Activated CD4-positive, CD25-positive, alpha-beta regulatory T cell treated with anti-CD3 and anti-CD28 coated beads, Interleukin-2, amount 50 U/mL, for 24 hours (primary cell): ENCODE measurements around the gene KLK10.

Experiments
- ATAC-seq, 2 donors: fragments of 150-1000 bp; cut with Tn5 transposase; one replicate each; pipeline ENCODE4 v1.10.0; 2021; ENCODE audit warnings: mild to moderate bottlenecking in 1 of 2, moderate library complexity in 1 of 2

The KLK10 gene, protein sequence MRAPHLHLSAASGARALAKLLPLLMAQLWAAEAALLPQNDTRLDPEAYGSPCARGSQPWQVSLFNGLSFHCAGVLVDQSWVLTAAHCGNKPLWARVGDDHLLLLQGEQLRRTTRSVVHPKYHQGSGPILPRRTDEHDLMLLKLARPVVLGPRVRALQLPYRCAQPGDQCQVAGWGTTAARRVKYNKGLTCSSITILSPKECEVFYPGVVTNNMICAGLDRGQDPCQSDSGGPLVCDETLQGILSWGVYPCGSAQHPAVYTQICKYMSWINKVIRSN

DNA sequence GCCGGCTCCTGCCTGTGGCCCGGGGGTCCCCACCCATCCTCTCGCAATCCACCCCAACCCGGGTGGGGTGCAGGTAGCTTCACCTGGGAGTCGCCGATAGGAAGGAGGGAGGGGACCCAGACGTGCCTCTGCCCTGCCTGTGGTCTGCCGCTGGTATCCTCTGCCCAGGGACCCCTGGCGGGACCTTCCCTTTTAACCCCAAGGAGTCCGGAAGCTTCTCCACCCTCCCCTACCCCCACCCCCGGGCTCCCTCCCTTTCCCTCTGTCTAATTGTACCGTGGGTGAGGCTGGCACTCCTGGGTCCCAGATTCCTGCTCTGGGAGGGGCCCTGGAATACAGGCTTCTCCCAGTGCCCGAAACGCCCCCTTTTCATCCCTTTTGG is at the start of gene KLK10:
KLK10 (minus strand) TSS at position 166 of the 382 bp plus-strand sequence. CDS start 579 bp downstream, outside the sequence.
- no peak for ATAC-seq

DNA sequence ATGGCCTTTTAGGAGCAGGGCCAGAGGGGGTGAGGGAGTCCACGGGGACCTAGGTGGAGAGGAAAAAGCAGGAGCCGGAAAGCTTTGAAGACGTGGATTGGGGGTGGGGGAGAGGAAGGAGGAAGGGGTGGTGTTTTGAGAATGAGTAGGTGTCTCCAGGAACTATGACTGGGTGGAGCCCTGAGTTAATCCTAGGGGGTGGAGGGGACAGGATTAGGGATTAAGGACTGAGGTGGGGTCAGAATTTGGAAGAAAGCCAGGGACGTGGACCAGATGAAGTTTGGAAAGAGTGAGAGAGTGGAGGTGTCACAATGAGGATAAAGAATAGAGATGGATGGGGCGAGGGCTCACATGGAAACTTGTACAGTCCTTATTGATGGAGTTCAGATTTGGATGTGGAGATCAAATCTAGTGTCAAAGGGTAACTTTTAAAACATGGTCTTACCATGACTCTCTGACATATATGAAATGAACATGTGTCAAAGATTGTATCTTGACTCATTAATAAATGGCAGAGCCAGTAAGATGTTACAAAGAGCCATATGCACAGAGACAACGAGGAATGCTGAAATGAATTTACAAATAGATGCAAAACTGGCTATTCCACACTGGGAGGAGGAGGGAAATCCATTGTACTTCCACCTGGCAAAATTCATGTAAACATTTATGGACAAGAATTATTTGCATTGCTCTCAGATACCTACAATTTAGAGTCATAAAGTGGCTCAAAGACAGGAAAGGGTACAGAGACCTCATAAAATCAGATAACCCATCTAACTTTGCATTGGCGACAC is 47.1 kb upstream of the KLK10 start:
- ATAC-seq = no peak

DNA sequence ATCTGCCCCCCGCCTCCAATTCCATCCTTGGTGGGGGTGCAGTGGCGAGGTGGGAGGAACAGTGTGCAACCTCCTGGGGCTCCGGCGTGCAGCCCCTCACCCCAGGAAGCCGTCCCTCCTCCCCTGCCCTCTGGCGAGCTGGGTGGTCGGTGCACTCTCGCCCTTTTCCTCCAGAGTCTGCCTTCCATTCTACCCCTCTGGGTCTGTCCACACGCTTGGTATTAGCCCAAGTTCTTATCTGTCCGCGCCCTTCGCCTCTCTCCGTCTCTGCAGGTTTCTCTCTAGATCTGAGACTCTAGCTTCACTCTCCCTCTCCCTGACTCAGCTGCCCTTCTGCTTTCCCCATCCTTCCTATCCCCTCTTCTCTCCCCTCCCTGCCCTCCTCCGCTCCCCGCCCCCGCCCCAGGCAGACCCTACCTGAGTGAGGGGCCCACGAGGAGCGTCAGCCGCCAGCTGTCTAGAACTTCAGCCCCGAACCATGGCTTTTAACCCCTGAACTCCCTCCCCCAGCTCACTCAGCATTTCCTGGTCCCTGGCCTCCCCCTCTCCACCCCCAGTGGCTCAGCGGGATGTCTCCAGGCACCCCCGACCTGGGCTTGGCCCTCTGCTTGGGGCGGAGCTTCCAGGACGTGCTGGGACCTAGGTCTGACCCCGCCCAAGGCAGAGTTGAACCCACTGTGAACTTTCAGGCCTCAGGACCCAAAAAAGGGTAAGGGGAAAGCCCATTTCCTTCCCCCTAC is 45.9 kb upstream of the KLK10 start:
- no peak for ATAC-seq

DNA sequence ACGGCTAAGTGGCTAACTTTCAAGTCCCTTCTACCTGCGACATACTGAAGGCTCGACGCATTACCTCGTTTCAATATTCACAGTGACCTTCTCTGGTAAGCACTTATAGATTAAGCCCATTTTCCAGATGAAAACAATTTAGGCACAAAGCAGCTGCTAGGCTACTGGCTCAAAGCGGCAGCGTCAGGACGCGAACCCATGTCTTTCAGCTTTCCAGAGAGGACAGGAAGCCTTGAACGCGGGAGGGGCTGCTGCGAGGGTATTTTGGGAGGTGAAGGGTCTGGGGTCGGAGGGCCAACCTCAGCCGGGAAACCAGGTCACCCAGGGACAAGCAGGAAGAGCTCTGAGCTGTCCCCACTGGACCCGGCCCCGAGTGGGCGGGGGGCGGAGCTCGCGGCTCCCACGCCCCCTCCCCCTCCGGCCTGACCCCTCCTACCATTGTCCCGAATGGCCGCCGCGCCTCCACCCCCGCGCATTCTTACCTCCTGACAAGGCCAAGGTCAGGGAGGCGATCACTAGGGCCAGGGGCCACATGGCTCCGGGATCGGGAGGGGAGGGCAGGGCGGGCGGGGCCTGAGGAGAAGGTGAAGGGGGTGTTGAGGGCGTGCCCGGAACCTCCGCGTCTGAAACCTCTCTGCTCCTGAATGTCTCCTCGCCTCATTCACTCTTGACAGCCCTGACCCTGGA is 45.2 kb upstream of the KLK10 start, which contains the start of gene KLK13:
KLK13 (minus strand) TSS at position 559 of the 687 bp plus-strand sequence; CDS start at position 534, 25 bp downstream.
- ATAC-seq = no peak

DNA sequence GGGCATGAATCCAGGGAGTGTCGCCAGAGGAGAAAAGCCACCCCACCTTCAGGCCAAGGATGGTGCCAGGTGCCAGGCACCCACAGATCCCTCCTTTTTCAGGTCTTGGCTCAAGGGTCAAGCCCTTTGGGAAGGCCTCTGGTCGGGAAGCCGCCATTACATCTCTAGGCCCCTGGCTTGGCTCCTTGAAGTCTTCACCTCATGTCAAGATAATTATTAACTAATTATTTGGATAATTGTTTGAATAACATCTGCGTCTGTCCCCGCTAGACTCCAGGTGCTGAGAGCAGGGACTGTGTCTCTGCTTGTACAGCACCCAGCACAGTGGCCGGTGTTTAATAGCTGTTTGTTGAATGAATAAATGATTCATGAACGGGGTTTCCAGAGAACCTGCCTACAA is 44.2 kb upstream of the KLK10 start:
- no peak for ATAC-seq

DNA sequence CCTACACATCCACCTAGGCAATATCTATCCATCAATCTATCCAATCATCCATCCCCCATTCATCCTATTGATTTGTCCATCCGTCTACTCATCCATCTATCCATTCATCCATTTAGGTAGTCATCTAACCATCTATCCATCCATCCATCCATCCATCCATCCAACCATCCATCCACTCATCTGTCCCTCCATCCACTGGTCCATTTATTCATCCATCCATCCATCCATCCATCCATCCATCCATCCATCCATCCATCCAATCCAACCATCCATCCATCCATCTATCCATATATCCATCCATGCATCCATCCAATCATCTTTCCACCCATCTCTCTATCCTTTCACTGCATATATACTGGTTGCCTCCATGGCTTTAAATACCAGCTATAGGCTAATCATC is 41.5 kb upstream of the KLK10 start:
- no peak for ATAC-seq

DNA sequence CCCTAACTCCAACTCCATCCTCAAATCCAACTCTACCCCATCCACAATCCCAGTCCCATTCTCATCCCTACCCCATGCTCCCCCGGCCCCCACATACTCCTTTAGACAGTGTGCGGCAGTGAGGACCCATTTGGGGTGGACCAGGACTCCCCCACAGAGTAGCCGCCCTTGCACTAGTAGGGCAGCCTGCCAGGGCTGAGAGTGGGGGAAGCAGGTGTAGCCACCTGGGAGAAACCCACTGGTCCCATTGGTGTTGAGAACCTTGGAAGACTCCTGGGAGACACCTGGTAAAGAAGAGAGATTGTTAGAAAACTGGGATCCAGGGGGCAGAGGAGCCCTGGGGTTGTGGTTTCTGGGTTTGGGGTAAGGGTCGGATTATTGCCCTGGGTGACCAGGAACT is 40.8 kb upstream of the KLK10 start:
- no peak for ATAC-seq

DNA sequence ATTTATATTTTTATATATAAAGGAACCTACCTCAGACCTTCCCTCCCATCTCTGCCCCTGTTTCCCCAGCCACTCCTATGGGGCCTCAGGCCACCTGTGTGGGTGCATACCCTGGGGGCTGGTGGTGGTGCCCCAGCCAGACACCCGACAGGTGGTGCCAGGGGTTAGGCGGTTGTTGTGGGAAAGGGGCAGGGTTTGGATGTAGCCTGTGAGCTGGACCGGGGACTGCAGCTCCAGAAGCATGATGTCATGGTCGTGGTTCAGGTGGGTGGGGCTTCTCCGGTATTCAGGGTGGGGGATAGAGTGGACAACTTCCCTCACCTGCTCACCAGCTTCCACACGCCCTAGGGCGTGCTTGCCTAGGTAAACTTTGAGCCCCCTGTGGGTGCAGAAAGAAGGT is 40.2 kb upstream of the KLK10 start:
- ATAC-seq = no peak

DNA sequence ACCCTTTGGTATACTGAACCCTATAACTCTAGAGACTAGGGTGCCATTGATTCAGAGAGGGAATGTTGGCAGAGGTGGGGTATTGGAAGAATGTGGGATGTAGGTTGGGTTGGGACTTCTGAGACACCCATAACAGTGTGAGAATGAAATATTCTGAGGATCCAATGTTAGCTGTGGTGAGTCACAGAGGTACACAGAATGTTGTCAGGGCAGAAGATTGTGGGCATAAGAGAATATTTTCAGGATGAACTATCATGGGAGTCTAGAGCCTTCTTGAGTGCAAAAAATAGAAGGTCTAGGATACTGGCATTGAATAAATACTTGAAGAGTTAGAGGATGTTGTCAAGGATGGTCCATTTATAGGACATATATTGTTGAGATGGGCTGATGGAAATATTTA is 36.4 kb upstream of the KLK10 start:
- ATAC-seq = no peak

DNA sequence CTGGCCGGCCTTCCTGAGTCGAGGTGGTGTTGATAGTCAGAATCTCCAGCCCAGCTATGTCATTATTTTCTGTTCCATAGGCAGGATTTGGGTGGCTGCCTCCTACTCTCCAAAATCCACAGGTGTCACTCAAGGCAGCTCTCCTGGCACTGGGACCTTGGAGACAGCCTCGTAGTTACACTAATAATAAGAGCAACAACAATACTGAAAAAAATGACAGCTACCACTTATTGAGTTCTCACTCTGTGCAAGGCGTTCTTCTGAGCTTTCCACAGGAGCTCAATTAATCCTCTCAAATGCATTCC is 27.5 kb upstream of the KLK10 start:
- ATAC-seq = no peak

DNA sequence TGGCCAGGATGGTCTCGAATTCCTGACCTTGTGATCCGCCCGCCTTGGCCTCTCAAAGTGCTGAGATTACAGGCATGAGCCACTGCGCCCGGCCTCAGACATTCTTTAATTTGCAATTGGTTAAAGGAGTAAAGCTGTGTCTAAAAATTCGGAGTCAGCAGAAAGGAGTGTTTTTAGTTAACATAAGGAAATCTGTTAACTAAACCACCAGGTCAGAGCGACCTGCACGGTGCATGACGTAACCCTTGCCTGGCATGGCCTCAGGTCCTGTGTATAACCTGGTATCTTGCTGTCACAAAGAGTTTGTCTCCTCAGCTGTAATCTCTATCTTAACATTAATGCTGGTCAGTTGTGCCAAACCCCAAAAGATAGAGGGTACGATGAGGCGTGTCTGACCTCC is 24.8 kb upstream of the KLK10 start:
- no peak for ATAC-seq

DNA sequence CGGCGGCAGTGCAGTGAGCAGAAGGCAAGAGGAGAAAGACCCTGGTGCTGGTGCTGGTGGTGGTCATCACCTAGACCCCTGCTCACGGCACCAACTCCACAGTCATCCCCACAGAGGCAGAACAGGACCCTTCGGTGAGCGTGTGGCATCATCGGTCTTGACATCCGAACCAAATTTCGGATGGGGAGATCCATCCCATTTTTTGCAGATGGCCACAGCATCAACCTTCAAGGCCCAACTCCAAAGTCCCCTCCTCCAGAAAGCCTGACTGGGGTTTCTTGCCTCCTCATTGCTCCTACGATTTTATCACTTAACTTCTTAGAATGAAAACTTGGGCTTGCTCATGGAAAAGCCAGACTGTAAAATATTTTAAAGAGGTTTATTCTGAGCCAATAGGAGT is 24.0 kb upstream of the KLK10 start:
- ATAC-seq = no peak

DNA sequence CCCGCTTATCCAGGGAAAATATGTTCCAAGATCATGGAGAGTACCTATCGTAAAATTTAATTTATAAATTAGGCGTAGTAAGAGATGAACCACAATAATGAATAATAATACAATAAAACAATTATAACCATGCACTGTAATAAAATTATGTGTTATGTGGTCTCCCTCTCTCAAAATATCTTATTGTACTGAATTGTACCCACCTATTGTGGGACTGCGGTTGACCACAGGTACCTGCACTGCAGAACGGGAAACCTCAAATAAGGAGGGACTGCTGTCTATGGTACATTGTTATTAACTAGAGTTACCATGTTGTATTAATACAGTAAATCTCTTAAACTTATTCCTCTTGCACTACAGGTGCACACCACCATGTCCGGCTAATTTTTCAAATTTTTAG is 20.6 kb upstream of the KLK10 start:
- ATAC-seq = no peak

DNA sequence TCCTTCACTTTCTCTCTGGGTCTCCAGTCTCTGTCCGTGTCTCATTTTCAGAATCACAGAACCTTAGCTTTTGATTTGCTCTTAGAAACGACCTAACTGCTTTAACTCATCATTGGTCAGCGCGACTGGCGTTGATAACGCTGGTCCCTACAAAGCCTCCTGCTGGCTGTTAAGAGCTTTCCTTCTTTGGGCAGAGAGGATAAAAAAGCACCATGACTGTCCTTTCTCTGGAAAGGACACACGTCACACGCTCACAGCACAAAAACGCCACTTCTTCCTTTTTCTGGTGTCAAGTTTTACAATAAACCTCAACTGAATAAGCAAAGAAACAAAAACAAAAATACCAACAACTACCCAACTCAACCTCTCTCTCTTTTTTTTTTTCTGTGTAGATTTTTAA is 17.0 kb upstream of the KLK10 start:
- ATAC-seq = no peak

DNA sequence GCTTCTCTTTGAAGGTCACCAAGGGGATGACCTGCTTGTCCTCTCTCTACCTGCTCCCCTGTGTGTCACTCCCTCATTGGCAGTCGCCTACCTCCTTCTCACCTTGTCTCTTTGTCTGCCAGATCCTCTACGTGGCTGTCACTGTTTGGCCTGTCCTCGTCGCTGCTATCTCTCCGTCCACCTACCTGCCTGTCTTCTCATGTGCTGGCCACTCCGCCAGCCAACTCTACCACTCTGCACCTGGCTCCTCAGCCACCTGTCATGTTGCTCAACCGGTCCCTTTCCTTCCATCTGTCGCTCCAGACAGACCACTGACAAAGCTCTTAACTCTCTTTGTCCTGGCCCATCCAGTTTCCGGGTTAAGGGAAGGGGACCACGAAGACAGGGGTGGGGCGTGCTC is 15.2 kb upstream of the KLK10 start, which contains the start of gene KLK12:
KLK12 (minus strand) TSS at position 299 of the 400 bp plus-strand sequence. CDS start 381 bp downstream, outside the sequence.
- no peak for ATAC-seq

DNA sequence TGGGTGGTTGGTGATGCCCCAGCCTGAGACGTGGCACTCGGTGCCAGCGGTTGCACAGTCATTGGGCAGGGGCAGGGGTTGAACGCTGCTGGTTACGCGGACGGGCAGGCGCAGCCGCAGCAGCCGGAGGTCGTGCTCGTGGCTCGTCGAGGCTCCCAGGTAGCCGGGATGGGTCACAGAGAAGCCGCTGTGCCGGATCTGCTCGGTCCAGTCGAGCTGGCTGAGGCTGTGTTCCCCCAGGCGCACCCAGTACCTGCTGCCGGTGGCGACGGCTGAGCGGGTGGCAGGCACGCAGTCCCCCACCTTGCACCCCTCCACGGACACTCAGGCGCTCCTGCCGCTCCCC is 12.3 kb upstream of the KLK10 start:
- no peak for ATAC-seq

DNA sequence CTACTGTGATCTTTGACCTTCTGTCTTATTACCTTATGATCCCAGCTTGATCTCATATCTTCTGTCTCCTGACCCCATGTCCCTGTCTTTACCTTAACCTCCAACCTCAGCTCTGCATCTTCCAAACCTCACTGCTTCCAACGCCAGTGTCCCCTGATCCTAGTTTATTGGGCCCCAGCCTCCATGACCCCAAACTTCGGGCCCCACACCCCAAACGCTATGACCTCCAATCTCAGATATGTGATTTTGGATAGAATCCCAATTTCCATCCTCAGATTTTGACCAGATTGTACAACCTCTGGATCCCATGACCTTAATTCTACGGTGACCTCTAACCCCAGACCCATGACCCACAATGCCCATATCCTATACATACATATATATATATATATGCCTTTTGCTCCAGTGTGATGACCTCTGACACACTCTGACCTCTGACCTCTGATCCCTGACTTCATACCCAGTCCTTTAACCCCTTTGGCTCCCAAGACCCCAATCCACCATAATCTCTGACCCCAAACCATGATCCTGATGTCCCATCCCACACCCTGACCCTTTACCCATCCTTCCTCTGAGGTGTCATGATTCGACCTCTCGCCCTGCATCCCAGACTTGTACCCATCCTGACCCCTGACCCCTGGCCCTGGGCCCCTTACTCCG is 11.8 kb upstream of the KLK10 start:
- no peak for ATAC-seq

DNA sequence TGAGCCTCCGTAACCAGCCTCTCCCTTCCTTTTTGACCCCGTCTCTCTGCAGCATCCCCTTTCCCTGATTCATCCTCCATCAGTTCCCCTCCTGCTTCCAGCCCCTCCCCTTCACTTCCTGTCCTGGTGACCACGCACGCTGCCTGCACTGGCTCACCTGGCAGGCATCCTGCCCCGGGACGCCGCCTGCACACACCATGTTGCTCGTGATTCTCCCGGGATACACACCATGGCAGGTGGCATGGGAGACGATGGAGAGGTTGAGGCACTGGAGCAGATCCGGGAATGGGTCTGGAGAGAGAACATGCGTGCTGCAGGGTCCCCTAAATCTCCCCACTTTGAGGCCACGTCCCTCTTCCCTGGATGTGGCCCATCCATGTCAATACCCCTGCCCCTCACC is 11.1 kb upstream of the KLK10 start:
- ATAC-seq = no peak

DNA sequence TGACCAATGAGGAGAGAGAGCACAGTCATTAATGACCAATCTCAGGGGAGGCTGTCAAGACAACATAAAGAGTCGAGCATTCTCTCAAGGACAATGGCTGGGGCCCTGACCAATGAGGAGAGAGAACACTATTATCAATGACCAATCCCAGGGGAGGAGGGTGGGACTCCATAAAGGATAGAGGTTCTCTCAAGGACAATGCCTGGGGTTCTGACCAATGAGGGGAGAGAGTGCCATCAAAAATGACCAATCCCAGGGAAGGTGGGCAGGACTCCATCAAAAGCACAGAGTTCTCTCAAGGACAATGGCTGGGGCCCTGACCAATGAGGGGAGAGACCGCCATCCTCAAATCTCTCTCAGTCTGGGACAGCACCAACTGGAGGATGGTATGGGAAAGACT is 10.2 kb upstream of the KLK10 start:
- ATAC-seq = no peak

DNA sequence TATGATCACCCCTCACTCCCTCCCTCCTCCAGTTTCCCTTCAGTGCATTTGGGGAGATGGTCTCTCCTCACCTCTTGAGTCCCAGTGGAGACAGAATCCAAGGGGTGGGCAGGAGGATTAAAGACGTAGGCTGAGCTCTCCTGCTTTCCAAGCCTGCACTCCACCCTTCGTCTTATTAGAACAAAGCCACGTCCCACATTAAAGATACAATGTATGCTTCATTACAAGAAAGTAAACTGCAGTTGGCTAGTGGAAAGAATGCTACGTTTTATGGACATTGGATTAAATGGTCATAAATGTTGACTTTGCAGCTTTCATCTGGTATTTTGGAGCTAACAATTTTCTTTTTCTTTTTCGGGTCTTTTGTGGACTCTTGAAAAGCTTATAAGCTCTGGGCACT is 8.4 kb upstream of the KLK10 start:
- no peak for ATAC-seq

DNA sequence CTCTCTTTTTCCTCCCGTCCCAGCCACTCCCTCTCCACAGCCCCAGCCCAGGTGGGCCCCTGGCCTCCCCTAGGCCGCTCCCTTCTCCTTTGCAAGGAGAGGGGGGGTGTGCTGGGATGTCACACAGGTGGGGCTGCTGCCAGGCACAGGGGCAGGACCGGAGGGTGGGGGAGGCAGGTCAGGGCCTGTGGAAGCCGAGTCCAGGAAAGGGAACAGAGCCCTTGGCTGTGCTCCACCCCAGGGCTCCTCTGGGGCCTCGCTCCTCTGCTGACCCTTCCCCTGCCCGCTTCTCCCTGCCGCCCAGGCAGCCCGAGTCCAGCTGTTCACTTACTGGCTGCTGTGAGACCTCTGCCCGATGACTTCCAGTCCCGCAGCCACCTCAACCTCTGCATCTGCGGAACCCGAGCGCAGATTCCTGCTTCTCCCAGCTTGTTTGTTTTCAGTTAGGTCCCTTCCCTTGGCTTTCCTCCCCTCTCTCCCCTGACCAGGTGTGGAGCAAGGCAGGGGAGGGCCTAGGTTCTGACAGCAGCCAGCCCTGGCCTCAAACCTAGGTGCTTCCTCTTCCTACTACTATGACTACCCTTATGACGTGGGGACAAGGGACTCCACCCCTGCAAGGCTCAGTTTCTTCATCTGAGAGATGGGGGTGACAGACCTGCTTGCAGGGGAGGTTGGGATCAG is 7.8 kb upstream of the KLK10 start:
- no peak for ATAC-seq

DNA sequence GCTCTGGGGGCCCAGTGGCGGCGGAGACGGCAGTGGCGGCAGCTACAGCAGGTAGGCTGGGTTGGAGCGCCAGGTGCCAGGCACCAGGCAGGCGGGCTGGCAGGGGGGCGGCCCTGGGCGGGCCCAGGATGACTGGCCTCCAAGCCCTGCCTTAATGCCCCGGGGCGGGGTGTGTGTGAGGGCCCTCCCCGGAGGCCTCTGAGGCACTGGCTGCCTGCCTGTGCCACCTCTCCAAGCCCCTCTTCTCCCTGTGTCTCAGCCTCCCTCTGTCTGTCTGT is 7.0 kb upstream of the KLK10 start, which contains the start of gene KLK11:
KLK11 (minus strand) TSS at position 63 of the 278 bp plus-strand sequence. CDS start 985 bp downstream, outside the sequence.
- ATAC-seq = no peak
